Gastrocnemius medialis (tissue), 4 donors: ENCODE results near the gene AP1S3.
"Not testable (repeated sequence)": the region's sequence is repeated elsewhere in the genome, so short reads cannot be mapped to it uniquely, and the experiment has no call there.

Experiments used
- POLR2A ChIP-seq, 2 donors: fragments of 450-650 bp; IDR thresholded peaks; one replicate each; pipeline ENCODE4 v1.6.1; 2017; ENCODE audit warnings: antibody characterized with exemption in 2 of 2, mild to moderate bottlenecking in 2 of 2, moderate library complexity in 2 of 2
- TF ChIP-seq, protein P1 (sequence below), 5 experiments: fragments of 450-650 bp in 3 of 5; fragments of 200-600 bp in 2 of 5; sonication (generic) in 2 of 5; IDR thresholded peaks in 4 of 5; conservative IDR thresholded peaks in 1 of 5; 1 replicate in 4 of 5; 2 replicates in 1 of 5; pipeline ENCODE4 v1.5.1; 2016 to 2019; ENCODE audit warnings: antibody characterized with exemption in 5 of 5, mild to moderate bottlenecking in 3 of 5, moderate library complexity in 3 of 5

- TF ChIP-seq, protein P1, sequence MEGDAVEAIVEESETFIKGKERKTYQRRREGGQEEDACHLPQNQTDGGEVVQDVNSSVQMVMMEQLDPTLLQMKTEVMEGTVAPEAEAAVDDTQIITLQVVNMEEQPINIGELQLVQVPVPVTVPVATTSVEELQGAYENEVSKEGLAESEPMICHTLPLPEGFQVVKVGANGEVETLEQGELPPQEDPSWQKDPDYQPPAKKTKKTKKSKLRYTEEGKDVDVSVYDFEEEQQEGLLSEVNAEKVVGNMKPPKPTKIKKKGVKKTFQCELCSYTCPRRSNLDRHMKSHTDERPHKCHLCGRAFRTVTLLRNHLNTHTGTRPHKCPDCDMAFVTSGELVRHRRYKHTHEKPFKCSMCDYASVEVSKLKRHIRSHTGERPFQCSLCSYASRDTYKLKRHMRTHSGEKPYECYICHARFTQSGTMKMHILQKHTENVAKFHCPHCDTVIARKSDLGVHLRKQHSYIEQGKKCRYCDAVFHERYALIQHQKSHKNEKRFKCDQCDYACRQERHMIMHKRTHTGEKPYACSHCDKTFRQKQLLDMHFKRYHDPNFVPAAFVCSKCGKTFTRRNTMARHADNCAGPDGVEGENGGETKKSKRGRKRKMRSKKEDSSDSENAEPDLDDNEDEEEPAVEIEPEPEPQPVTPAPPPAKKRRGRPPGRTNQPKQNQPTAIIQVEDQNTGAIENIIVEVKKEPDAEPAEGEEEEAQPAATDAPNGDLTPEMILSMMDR (IDR thresholded peaks at IDR 0.05 in 4 of 5, conservative IDR thresholded peaks at IDR 0.05 in 1 of 5): not testable (repeated sequence)
- TF ChIP-seq POLR2A (IDR thresholded peaks at IDR 0.05): not testable (repeated sequence)
Observed at GRCh38 chr2:223761746-223762145, 75.6 kb downstream of the AP1S3 start.
